IPS-20b (cell line): ENCODE measurements around the gene CEMIP.

Source experiments
- H3K27ac ChIP-seq: one replicate; pipeline ENCODE4 v1.5.1; 2013; ENCODE audit warnings: low read length
- H3K27me3 ChIP-seq: 2 replicates; pipeline ENCODE4 v1.6.1; 2013; ENCODE audit warnings: mild to moderate bottlenecking, low read length, inconsistent platforms; ENCODE audit not compliant: insufficient read depth
- H3K36me3 ChIP-seq: 2 replicates; pipeline ENCODE4 v1.6.1; 2013; ENCODE audit warnings: low read depth, mild to moderate bottlenecking, inconsistent platforms, low read length, moderate library complexity; ENCODE audit not compliant: insufficient read depth
- H3K4me1 ChIP-seq: 2 replicates; pipeline ENCODE4 v1.6.1; 2013; ENCODE audit warnings: mild to moderate bottlenecking, control low read depth, inconsistent platforms, low read length, moderate library complexity; ENCODE audit not compliant: insufficient read depth
- H3K4me3 ChIP-seq: 2 replicates; pipeline ENCODE4 v1.5.1; 2013; ENCODE audit warnings: mild to moderate bottlenecking, low read length, inconsistent platforms
- H3K9ac ChIP-seq: 2 replicates; pipeline ENCODE4 v1.6.1; 2013; ENCODE audit warnings: low read depth, mild to moderate bottlenecking, inconsistent platforms, low read length, moderate library complexity
- H3K9me3 ChIP-seq: 2 replicates; pipeline ENCODE4 v1.6.1; 2013; ENCODE audit warnings: mild to moderate bottlenecking, low read depth, low read length, inconsistent platforms; ENCODE audit not compliant: insufficient read depth

The CEMIP gene

GRCh38 chr15:80904998-80905397, 125.8 kb downstream of the CEMIP start:
- no peak overlapping the region for H3K4me3 ChIP-seq
- H3K4me1 ChIP-seq, result peaks cover 2% of the 10 kb centered on the region; the same call in 1 of the 2 replicates
- no peaks in the 10 kb centered on the region for H3K27me3 ChIP-seq
- H3K27ac ChIP-seq, result no peak overlapping the region
- no peaks in the 10 kb centered on the region for H3K9me3 ChIP-seq
- H3K36me3 ChIP-seq, result no peaks in the 10 kb centered on the region
- no peak overlapping the region for H3K9ac ChIP-seq

GRCh38 chr15:80906159-80906766, 127.1 kb downstream of the CEMIP start:
- Histone ChIP-seq H3K36me3 (no peaks in the 10 kb centered on the region), H3K27ac (no peak overlapping the region), H3K27me3 (no peaks in the 10 kb centered on the region), H3K9ac (no peak overlapping the region), H3K9me3 (no peaks in the 10 kb centered on the region), H3K4me1 (peaks cover 2% of the 10 kb centered on the region; the same call in 1 of the 2 replicates), H3K4me3 (no peak overlapping the region)

DNA sequence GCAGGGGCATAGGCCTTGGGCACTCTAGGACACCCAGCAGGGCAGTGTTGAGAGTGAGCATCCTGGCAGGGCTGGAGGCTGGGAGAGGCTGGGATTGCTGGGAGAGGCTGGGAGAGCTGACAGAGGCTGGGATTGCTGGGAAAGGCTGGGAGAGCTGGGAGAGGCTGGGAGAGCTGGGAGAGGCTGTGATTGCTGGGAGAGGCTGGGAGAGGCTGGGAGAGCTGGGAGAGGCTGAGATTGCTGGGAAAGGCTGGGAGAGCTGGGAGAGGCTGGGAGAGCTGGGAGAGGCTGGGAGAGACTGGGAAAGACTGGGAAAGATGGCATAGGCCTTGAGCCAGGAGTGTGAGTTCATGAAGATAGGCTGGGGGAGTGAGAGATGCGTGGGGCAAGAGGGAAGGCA, 132.7 kb downstream of the CEMIP start:
- Histone ChIP-seq H3K36me3 (no peaks in the 10 kb centered on the region), H3K9ac (no peak overlapping the region), H3K27me3 (no peaks in the 10 kb centered on the region), H3K4me1 (peaks cover 7% of the 10 kb centered on the region; the same call in 1 of the 2 replicates), H3K9me3 (no peaks in the 10 kb centered on the region), H3K27ac (no peak overlapping the region), H3K4me3 (no peak overlapping the region)

GRCh38 chr15:80912673-80913072, 133.5 kb downstream of the CEMIP start:
- H3K4me3 ChIP-seq, result no peak overlapping the region
- peaks cover 7% of the 10 kb centered on the region; the same call in 1 of the 2 replicates for H3K4me1 ChIP-seq
- H3K9me3 ChIP-seq, result no peaks in the 10 kb centered on the region
- no peak overlapping the region for H3K9ac ChIP-seq
- no peaks in the 10 kb centered on the region for H3K27me3 ChIP-seq
- no peaks in the 10 kb centered on the region for H3K36me3 ChIP-seq
- no peak overlapping the region for H3K27ac ChIP-seq

GRCh38 chr15:80913541-80913940, 134.4 kb downstream of the CEMIP start:
- Histone ChIP-seq H3K27me3 (no peaks in the 10 kb centered on the region), H3K9me3 (no peaks in the 10 kb centered on the region), H3K36me3 (no peaks in the 10 kb centered on the region), H3K4me3 (no peak overlapping the region), H3K9ac (no peak overlapping the region), H3K27ac (no peak overlapping the region), H3K4me1 (peaks cover 7% of the 10 kb centered on the region; the same call in 1 of the 2 replicates)

GRCh38 chr15:80915472-80915871, 136.3 kb downstream of the CEMIP start:
- no peak overlapping the region for H3K27ac ChIP-seq
- no peak overlapping the region for H3K4me3 ChIP-seq
- peaks cover 7% of the 10 kb centered on the region; the same call in 1 of the 2 replicates for H3K4me1 ChIP-seq
- no peaks in the 10 kb centered on the region for H3K27me3 ChIP-seq
- H3K9ac ChIP-seq, result no peak overlapping the region; the same call in 1 of the 2 replicates
- H3K36me3 ChIP-seq, result no peaks in the 10 kb centered on the region
- H3K9me3 ChIP-seq, result no peaks in the 10 kb centered on the region

- no peaks in the 10 kb centered on the region for H3K36me3 ChIP-seq
- H3K4me3 ChIP-seq, result no peak overlapping the region
- no peak overlapping the region for H3K27ac ChIP-seq
- H3K4me1 ChIP-seq, result peaks cover 7% of the 10 kb centered on the region; the same call in 1 of the 2 replicates
- no peaks in the 10 kb centered on the region for H3K27me3 ChIP-seq
- no peaks in the 10 kb centered on the region for H3K9me3 ChIP-seq
- H3K9ac ChIP-seq, result no peak overlapping the region; the same call in 1 of the 2 replicates
Observed at GRCh38 chr15:80916056-80916455, 136.9 kb downstream of the CEMIP start.

- H3K4me1 ChIP-seq, result peaks cover 7% of the 10 kb centered on the region; the same call in 1 of the 2 replicates
- no peak overlapping the region for H3K9ac ChIP-seq
- H3K36me3 ChIP-seq, result no peaks in the 10 kb centered on the region
- no peak overlapping the region for H3K27ac ChIP-seq
- H3K27me3 ChIP-seq, result no peaks in the 10 kb centered on the region
- no peaks in the 10 kb centered on the region for H3K9me3 ChIP-seq
- H3K4me3 ChIP-seq, result no peak overlapping the region
Observed at GRCh38 chr15:80918196-80918783, 139.1 kb downstream of the CEMIP start.

GRCh38 chr15:80920271-80920699, 141.1 kb downstream of the CEMIP start:
- no peaks in the 10 kb centered on the region for H3K36me3 ChIP-seq
- H3K4me3 ChIP-seq, result no peak overlapping the region
- no peaks in the 10 kb centered on the region for H3K9me3 ChIP-seq
- H3K4me1 ChIP-seq, result peaks cover 7% of the 10 kb centered on the region; the same call in 1 of the 2 replicates
- H3K27ac ChIP-seq, result no peak overlapping the region
- H3K9ac ChIP-seq, result no peak overlapping the region
- H3K27me3 ChIP-seq, result no peaks in the 10 kb centered on the region

DNA sequence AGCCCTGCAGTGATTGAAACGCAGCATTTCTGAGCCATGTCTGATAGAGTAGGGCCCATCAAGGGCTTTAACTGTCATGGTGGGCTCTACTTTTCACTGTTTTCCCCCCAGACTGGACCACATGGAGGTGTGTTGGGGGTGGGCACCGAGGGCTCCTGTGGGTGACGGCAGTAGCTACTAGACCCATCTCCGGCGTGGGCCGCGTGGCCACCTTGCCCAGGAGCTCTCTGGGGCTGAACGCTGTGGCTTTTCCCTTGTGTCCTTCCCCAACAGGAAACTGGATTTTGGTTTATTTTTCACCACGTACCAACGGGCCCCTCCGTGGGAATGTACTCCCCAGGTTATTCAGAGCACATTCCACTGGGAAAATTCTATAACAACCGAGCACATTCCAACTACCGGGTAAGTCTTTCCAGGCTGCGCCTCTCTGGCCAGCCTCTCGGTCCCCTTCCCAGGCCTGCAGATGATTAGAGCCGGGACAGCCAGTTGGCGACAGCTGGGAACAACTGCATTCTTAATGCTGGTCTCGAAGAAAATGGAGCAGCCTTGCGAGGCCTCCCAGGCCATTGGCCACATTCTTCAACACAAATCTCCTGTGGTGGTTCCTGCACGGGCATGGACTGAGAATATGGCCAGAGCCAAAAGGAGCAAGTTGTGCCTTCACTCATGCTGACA, 142.7 kb downstream of the CEMIP start:
- Histone ChIP-seq H3K9ac (no peak overlapping the region), H3K9me3 (no peaks in the 10 kb centered on the region), H3K36me3 (no peaks in the 10 kb centered on the region), H3K4me1 (no peaks in the 10 kb centered on the region), H3K27me3 (no peaks in the 10 kb centered on the region), H3K27ac (no peak overlapping the region), H3K4me3 (no peak overlapping the region)

DNA sequence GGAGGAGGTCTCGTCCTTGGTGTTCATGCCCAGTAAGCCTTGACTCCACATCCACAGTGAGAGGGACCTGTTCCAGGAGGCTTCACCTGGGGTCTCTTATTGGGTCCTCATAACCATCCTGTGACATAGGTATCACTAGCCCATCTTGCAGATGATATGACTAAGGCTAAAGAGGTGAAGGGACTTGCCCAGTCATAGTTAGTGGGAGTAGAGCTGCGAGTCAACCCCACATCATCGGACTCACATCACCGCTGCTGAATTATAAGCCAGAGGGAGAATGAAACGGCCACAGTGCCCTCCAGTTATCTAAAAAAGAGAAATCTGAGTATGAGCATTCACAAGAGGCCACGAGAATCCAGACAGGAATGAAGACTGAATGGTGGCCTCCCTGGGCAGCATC, 144.5 kb downstream of the CEMIP start:
- no peak overlapping the region for H3K27ac ChIP-seq
- no peak overlapping the region for H3K9ac ChIP-seq
- H3K36me3 ChIP-seq, result no peaks in the 10 kb centered on the region
- H3K4me1 ChIP-seq, result no peaks in the 10 kb centered on the region
- H3K9me3 ChIP-seq, result no peaks in the 10 kb centered on the region
- H3K27me3 ChIP-seq, result no peaks in the 10 kb centered on the region
- H3K4me3 ChIP-seq, result no peak overlapping the region

GRCh38 chr15:80924278-80924677, 145.1 kb downstream of the CEMIP start:
- Histone ChIP-seq H3K4me1 (no peaks in the 10 kb centered on the region), H3K27me3 (no peaks in the 10 kb centered on the region), H3K27ac (no peak overlapping the region), H3K4me3 (no peak overlapping the region), H3K9me3 (no peaks in the 10 kb centered on the region), H3K9ac (no peak overlapping the region), H3K36me3 (no peaks in the 10 kb centered on the region)
